Measurements from ENCODE around the gene RNU7-1.

DNA sequence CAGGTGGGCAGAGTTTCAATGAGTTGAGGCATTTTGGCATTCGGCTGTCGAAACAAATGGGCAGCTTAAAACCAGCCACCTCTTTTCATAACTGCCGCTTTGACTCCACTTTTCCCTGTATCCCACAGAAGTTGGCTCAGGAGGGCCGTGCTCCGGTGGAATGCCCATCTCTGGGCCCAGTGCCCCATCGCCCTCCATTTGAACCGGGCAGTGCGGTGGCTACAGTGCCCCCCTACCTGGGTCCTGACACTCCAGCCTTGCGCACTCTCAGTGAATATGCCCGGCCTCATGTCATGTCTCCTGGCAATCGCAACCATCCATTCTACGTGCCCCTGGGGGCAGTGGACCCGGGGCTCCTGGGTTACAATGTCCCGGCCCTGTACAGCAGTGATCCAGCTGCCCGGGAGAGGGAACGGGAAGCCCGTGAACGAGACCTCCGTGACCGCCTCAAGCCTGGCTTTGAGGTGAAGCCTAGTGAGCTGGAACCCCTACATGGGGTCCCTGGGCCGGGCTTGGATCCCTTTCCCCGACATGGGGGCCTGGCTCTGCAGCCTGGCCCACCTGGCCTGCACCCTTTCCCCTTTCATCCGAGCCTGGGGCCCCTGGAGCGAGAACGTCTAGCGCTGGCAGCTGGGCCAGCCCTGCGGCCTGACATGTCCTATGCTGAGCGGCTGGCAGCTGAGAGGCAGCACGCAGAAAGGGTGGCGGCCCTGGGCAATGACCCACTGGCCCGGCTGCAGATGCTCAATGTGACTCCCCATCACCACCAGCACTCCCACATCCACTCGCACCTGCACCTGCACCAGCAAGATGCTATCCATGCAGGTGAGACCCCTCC, 5.0 kb upstream of the RNU7-1 start:
- TF ChIP-seq EZH2 (IDR thresholded peaks at IDR 0.05; ENCODE audit: borderline replicate concordance, insufficient read depth, low read depth, low read length, poor library complexity, severe bottlenecking), result no peak
- peak; percentile 22 for TF ChIP-seq CTCF (IDR thresholded peaks at IDR 0.05)

Measured in B cell (primary cell).